ENCODE results near the gene SHISAL2A.
"Not testable (repeated sequence)": the region's sequence is repeated elsewhere in the genome, so short reads cannot be mapped to it uniquely, and the experiment has no call there.

Gene SHISAL2A

DNA sequence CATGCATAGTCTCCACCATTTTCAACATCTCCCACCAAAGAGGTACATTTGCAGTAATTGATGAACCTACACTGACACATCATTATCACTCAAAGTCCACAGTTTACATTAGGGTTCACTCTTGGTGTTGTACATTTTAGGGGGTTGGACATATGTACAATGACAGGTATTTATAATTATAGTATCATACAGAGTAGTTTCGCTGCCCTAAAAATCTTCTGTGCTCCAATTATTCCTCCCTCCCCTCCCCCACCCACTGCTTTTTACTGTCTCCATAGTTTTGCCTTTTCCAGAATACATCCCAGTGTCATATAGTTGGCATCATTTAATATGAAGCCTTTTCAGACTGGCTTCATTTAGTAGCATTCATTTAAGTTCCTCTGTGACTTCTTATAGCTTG lies 51.6 kb downstream of the SHISAL2A start:
- DNase-seq (ENCODE audit: low spot score), result no peak

DNA sequence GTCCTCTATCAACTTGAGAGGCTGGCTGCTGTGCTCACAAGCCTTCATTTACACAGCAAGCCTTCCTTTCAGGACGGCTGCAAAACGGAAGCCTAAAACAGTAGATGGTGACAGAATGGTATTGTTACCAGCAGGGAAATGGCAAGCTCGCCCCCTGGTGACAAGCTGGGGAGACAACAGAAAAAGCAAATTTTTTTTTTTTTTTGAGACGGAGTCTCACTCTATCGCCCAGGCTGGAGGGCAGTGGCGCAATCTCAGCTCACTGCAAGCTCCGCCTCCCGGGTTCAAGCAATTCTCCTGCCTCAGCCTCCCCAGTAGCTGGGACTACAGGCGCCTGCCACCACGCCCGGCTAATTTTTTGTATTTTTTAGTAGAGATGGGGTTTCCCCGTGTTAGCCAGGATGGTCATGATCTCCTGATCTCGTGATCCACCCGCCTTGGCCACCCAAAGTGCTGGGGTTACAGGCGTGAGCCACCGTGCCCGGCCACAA lies 53.3 kb downstream of the SHISAL2A start:
- DNase-seq (ENCODE audit: low spot score), result peak; percentile 79

DNA sequence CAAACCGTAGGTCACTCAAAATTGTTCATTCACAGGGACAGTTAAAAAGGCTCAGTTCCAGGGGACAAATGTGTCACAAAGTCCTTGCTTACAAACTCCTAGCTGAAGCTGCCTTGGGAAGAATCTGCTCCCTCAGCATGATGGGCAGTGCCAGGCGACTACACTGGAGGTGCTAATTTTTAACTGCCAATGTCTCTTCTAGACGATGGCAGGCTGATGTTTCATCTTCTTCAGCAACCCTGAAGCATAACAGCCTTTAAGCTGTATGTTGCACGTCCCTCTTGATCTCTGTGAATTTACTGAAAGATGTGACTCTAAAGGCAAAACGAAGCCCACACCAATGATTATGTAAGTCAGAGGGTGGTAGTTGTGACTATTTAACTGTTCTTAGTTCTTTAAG lies 53.9 kb downstream of the SHISAL2A start:
- DNase-seq (ENCODE audit: low spot score), result no peak

DNA sequence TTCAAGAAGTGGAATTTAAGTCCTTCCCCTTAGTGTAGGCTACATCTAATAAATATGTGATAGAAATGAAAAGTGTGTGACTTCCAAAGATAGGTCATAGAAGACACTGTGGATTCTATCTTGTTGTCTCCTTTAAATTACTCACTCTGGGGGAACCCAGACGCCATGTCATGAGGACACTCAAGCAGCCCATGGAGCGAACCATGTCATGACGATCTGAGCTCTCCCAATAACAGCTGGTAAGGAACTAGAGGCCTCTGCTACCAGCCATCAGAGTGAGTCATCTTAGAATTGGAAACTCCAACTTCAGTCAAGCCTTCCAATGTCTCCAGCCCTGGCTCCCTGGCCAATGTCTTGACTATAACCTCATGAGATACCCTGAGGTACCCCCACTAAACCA lies 58.9 kb downstream of the SHISAL2A start:
- DNase-seq (ENCODE audit: low spot score), result no peak

DNA sequence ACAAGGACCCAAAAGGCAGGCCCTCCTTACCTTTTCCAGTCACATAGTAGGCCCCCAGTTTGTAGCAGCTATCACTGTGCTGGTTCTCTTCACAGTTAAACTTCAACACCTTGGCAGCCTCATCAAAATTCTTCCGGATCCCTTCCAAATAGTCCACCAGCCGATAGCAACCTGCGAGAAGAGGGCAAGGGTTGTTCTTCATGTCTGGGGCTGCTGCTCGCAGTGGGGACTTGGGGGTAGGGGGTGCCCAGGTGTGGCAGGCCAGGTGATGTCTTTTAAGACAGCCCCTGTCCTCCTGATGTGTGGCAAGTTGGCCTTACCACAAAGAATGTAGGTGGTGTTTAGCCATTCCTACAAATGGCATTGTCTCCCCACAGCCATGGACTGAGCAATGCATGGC lies 59.7 kb downstream of the SHISAL2A start:
- DNase-seq (ENCODE audit: low spot score), result no peak

DNA sequence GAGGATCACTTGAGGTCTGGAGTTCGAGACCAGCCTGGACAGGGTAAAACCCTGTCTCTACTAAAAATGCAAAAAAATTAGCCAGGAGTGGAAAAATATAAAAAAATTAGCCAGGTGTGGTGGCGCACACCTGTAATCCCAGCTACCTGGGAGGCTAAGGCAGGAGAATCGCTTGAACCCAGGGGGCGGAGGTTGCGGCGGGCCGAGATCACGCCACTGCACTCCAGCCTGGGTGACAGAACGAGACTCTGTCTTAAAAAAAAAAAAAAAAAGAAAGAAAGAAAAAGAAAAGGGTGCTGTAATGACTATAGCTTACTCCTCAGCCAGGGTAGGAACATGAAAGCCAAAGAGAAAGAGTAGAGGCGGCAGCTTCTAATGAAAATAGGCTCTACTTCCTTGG lies 60.4 kb downstream of the SHISAL2A start:
- not testable (repeated sequence) for DNase-seq (ENCODE audit: low spot score)

DNA sequence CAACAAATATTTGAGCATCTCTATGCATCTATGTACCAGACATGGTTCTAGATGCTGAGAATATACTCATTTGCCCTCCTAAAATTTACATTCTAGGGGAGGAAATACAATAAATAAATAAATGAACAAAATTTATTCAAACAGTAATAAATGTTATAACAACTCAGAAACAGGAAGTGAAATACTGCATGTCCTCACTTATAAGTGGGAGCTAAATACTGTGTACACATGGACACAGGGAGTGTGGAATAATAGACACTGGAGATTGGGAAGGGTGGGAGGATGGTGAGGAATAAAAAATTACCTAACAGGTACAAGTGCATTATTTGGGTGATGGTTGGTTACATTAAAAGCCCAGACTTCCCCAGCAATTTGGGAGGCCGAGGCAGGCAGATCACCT lies 60.9 kb downstream of the SHISAL2A start:
- no peak for DNase-seq (ENCODE audit: low spot score)

DNA sequence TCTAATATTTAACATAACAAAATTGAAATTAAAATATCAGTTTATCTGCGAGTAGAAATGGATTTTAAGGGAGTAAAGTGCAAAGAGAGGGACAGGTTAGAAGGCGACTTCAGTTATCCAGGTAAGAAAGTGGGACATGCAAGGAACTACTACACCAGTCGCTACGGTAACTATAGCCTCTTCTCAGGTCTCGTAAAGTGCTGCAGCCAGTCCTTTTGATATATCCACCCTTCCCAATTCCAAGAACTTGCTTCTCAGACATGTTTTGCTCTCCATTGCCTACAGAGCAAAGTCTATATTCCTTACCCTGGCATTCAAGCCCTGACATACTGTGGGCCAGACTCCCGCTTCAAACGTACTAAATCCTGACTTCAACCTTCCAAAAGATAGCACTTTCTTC lies 62.7 kb downstream of the SHISAL2A start:
- no peak for DNase-seq (ENCODE audit: low spot score)

DNA sequence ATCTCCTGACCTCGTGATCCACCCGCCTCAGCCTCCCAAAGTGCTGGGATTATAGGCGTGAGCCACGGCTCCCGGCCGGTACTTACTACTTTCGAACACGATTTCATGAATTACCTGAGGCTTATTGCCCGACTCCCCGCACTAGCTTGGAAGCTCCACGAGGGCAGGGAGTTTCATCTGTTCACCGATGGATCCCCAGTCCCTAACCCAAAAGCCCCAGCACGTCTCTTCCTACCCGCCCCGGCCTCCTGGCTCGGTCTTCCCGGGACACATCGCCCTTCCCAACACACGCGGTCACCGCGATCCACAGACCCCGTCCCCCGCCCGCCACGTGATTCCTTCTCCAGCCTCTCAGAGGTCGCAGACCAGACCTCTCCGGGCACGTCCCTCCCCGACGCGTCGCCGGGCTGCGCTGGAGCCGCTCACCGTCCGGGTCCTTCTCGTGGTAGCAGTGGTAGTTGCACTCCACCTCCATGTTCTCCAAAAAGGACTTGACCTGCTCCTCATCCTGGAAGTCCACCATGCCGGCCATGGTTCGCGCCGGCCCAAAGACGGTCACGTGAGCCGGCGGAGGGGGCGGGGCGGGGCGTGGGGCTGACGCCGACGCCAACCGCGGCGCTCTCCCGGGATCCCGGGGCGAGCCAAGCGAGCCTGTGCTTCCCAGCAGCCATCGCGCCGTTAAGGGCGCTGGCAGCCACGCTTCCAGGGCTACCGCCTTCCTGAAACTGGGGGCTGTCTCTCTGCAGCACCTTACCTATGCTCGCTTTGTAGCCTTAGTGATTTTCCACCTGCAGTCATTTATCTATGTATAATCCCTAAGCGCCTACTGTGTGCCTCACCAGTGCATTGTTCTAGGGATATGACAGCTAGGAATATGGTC lies 65.1 kb downstream of the SHISAL2A start, which contains the start of gene COA7:
TSS of gene COA7 (minus strand) at position 553 of the 880 bp plus-strand sequence. CDS start at position 532, 21 bp downstream.
- DNase-seq (ENCODE audit: low spot score), result peak; percentile 56

DNA sequence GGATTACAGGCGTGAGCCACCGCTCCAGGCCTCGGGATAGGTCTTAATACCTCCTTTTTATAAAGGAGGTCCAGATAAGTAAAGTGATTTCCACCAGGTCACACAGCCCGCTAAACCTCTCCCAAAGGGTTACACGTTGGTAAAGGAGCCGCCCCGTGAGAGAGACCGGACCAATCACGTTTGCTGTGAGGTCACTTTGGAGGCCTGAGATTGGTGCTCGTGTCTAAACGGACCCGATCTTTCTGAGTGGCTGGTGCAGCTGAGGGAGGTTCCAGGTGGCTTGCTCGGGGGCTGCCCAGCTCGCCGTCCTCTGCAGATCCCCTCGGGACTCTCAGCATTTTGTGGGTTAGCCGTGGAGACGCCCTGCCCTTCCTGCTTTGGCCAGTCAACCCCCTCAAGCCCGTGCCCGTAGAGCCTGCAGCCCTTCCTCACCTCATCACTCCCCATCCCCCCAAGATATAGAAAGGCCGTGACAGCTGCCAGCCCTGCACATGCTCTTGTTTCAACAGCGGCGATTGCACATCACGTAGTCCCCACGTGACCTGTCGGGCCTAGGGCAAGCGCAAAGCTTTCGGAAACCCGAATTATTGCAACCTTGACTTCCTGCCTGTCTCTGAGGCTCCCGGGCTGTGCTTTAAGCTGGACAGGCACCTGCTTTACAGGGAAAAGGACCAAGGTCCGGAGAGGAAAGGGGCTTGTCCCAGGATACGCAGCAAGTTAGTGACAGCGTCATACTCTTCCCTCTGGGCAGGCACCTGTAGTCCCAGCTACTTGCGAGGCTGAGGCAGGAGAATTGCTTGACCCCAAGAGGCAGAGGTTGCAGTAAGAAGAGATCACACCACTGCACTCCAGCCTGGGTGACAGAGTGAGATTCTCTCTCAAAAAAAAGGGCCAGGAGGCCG lies 70.2 kb downstream of the SHISAL2A start:
- peak; percentile 88 for DNase-seq (ENCODE audit: low spot score)

DNA sequence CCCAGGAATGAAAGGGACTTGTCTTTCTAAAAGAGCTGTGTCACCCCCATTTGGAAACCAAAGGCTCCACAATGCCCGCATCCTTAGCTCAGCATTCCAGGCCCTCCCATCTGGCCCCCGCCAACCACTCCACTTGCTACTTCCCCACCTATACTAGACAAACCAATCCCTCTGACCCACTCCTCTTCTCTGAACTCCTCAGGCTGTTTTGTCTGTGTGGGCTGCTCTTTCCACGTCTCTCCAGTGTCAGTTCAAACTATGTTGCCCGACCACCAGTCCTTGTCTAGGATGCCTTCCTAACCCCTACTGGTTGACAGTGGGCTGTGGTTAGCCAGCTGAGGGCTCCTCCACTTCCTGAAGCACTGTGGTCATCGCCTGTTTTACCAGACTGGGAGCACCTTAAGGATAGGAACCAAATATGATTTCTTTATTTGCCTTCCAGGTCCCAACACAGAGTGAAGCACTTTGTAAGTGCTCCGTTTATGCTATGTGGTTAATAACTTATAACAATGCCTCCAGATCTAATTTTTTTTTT lies 73.2 kb downstream of the SHISAL2A start:
- DNase-seq (ENCODE audit: low spot score), result no peak

Measured in CD4-positive, alpha-beta T cell treated with Interleukin-15 for 4 hours (primary cell).